WI38 (cell line): ENCODE measurements around the gene FAF1.

ENCODE experiments used
- H3K4me3 ChIP-seq: 2 replicates; pipeline ENCODE4 v1.5.1; 2011; ENCODE audit warnings: low read depth, mild to moderate bottlenecking, control low read depth, low read length
- TF ChIP-seq, protein P1 (sequence below): IDR thresholded peaks from 2 replicates; pipeline ENCODE4 v1.5.1; 2012; ENCODE audit warnings: low read depth, mild to moderate bottlenecking, control low read depth, low read length

FAF1 gene

GRCh38 chr1:50427086-50427817 lies 532.8 kb downstream of the FAF1 start:
- TF ChIP-seq, protein P1, sequence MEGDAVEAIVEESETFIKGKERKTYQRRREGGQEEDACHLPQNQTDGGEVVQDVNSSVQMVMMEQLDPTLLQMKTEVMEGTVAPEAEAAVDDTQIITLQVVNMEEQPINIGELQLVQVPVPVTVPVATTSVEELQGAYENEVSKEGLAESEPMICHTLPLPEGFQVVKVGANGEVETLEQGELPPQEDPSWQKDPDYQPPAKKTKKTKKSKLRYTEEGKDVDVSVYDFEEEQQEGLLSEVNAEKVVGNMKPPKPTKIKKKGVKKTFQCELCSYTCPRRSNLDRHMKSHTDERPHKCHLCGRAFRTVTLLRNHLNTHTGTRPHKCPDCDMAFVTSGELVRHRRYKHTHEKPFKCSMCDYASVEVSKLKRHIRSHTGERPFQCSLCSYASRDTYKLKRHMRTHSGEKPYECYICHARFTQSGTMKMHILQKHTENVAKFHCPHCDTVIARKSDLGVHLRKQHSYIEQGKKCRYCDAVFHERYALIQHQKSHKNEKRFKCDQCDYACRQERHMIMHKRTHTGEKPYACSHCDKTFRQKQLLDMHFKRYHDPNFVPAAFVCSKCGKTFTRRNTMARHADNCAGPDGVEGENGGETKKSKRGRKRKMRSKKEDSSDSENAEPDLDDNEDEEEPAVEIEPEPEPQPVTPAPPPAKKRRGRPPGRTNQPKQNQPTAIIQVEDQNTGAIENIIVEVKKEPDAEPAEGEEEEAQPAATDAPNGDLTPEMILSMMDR: no peak
- no peak overlapping the region for H3K4me3 ChIP-seq

- TF ChIP-seq, protein P1: no peak
- no peak overlapping the region for H3K4me3 ChIP-seq
Measured at GRCh38 chr1:50426702-50427085, 533.4 kb downstream of the FAF1 start.

- H3K4me3 ChIP-seq: no peak overlapping the region
- TF ChIP-seq, protein P1: no peak
Measured at GRCh38 chr1:50426108-50426700, 533.9 kb downstream of the FAF1 start.

DNA sequence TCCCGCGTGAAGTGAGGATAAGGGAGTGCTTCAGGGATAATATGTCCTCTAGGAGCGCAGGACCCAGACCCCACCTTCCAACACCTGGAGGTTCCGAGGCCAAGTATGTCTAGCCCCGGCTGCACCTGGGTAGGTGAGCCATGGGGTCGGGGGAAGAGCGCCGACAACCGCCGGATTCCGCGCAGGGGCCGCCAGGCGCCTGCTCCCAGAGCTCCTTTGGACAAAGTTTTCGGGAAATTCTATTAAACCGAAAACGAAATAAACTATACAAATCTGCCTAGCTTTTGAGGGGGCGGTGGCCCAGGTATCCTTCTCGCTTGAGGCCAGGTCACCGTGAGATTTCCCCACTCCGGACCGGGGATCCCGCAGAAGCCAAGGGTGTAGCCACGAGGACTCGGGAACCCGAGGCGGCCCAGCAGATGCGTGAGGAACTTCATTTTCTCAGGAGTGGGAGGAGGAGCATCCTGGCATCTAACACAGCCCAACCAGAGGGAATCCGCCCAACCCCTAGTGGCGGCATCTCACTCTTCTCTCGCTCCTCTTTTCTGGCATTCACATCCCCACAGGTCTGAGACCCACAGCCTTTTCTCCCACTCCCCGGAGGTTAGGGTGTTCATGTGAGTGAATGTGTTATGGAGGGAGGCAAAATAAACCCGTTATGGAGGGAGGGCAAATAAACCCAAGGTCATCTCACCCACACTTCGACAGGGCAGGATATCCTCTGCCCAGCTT lies 534.5 kb downstream of the FAF1 start:
- TF ChIP-seq, protein P1: no peak
- H3K4me3 ChIP-seq: no peak overlapping the region

DNA sequence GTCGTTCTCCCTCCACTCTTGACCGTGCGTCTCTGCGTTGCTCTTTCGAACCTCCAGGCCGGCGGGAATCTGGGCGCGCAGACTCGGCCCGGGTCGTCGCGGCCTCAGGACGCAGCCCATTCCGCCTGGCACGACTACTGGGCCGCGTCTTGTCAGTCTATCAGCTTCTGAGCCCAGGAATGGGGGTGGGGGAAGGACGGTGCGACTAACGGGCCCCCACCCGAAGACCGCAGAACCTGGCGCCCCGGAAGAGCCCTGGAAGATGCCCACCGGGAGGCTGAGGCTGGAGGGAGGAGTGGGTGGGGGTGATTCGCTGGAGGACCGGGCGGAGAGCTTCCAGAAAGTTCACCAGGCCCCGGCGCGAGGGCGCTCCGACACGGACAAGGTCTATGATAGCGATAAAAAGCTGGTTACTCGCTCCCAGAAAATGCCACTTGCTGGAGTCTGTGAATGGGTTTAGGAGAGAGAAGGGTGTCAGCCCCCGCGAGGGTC lies 535.1 kb downstream of the FAF1 start:
- no peak overlapping the region for H3K4me3 ChIP-seq
- TF ChIP-seq, protein P1: no peak

- peak overlapping the region; percentile 1; the same call in 1 of the 2 replicates for H3K4me3 ChIP-seq
- TF ChIP-seq, protein P1: no peak
Measured at GRCh38 chr1:50424045-50424883, 535.8 kb downstream of the FAF1 start.
